Endodermal cell (in vitro differentiated cells): ENCODE data around the gene CDH23. TPM values are rescaled to one million over a fixed set of nuclear protein-coding genes. Genes with fewer than 3 reads are reported as not detected.

Experiments
- DNase-seq: peaks from one replicate; pipeline ENCODE4 v3.0.0-alpha.2; 2017
- H3K27ac ChIP-seq: 2 replicates; pipeline ENCODE4 v1.5.1; 2013; ENCODE audit warnings: mild to moderate bottlenecking, low read depth, low read length, moderate library complexity
- H3K27me3 ChIP-seq: 2 replicates; pipeline ENCODE4 v1.6.1; 2013; ENCODE audit warnings: mild to moderate bottlenecking, low read length, moderate library complexity; ENCODE audit not compliant: insufficient read depth, control insufficient read depth, poor library complexity, severe bottlenecking
- H3K36me3 ChIP-seq: 2 replicates; pipeline ENCODE4 v1.7.0; 2013; ENCODE audit warnings: mild to moderate bottlenecking, low read length, moderate library complexity; ENCODE audit not compliant: control insufficient read depth, insufficient read depth
- H3K4me1 ChIP-seq: one replicate; pipeline ENCODE4 v1.7.0; 2013; ENCODE audit warnings: low read length; ENCODE audit not compliant: control insufficient read depth, insufficient read depth
- H3K4me3 ChIP-seq: 2 replicates; pipeline ENCODE4 v1.5.1; 2013; ENCODE audit warnings: mild to moderate bottlenecking, low read length, moderate library complexity
- H3K9ac ChIP-seq: 2 replicates; pipeline ENCODE4 v1.6.1; 2013; ENCODE audit warnings: mild to moderate bottlenecking, low read length, moderate library complexity; ENCODE audit not compliant: poor library complexity, severe bottlenecking; ENCODE audit errors: extremely low read depth
- H3K9me3 ChIP-seq: 2 replicates; pipeline ENCODE4 v1.6.1; 2013; ENCODE audit warnings: mild to moderate bottlenecking, low read length, moderate library complexity; ENCODE audit not compliant: control insufficient read depth
- H3K27ac Mint-ChIP-seq: 2 replicates; pipeline ENCODE4 v1.8.0; 2020; ENCODE audit warnings: mixed read lengths
- H3K27me3 Mint-ChIP-seq: 2 replicates; pipeline ENCODE4 v1.8.0; 2021; ENCODE audit warnings: mild to moderate bottlenecking, mixed read lengths; ENCODE audit not compliant: insufficient read depth
- H3K36me3 Mint-ChIP-seq: 2 replicates; pipeline ENCODE4 v1.8.0; 2020; ENCODE audit warnings: low read depth, mixed read lengths
- H3K4me1 Mint-ChIP-seq: 2 replicates; pipeline ENCODE4 v1.8.0; 2020; ENCODE audit warnings: mixed read lengths
- H3K4me3 Mint-ChIP-seq: 2 replicates; pipeline ENCODE4 v1.8.0; 2020; ENCODE audit warnings: mild to moderate bottlenecking, moderate library complexity, mixed read lengths
- H3K9me3 Mint-ChIP-seq: 2 replicates; pipeline ENCODE4 v1.8.0; 2020; ENCODE audit warnings: mild to moderate bottlenecking, mixed read lengths
- WGBS, 2 experiments: methylation state at CpG; one replicate each; pipeline versions ENCODE4 v1.1.5 to v1.1.7; 2013; ENCODE audit warnings: missing lambda C conversion rate in 2 of 2, mixed read lengths in 1 of 2; ENCODE audit not compliant: insufficient coverage in 1 of 2, insufficient read length in 1 of 2; 5-methylcytosine and 5-hydroxymethylcytosine counted together
- total RNA-seq, 2 donors: library from RNA; stranded (reverse); fragmentation: NEBNext Ultra II Directional in 1 of 2; extraction: Animal tissue kit (Norgen Biotek cat#: 25700) in 1 of 2; gene quantifications; 2 replicates in 1 of 2; 3 replicates in 1 of 2; pipeline ENCODE4 v1.2.1, GENCODE V29; 2021
- TF ChIP-seq, protein P1 (sequence below): fragments of 200-600 bp; sonication (generic); conservative IDR thresholded peaks from 2 replicates; pipeline ENCODE4 v1.5.0; 2021; ENCODE audit warnings: antibody characterized with exemption, mild to moderate bottlenecking

CDH23 gene
- total RNA-seq, 2 donors from 2014 or later: 2.1 to 4.2 TPM

DNA sequence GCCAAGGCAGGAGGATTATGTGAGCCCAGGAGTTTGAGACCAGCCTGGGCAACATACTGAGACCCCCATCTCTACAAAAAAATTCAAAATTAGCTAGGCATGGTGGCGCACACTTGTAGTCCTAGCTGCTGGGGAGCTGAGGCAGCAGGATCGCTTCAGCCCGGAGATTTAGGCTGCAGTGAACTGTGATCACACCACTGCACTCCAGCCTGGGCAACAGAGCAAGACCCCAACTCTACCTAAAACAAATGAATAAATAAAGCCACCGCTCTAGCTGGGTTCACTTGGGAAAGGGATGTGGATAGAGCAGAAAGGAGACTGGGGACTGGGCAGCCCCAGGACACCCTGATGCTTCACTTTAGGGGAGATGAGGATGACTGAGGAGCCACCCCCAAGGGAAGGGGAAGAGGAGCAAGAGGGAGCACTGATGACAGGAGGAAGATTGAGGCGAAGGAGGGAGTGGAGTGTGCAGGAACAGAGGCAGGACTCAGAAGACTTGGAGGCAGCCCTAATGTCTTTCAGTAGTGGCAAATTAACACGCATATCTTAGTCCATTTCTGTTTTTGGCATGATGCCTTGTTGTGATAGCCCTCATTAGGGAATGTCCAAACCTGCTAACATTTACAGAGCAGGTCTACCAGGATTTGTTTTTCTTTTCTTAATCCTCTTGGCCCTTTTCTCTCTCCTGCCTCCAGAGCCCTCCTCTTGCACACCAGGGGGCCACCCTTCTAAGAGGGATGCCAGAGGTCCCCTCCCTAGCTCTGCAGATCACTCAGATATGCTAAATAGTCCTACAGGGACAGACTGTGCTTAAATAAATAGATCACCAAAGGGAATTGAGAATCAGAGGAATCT, 234.5 kb downstream of the CDH23 start:
- Histone ChIP-seq H3K4me3 (peak overlapping the region; percentile 47), H3K36me3 (no peaks in the 10 kb centered on the region), H3K4me1 (peaks cover 34% of the 10 kb centered on the region), H3K27me3 (no peaks in the 10 kb centered on the region), H3K27ac (no peak overlapping the region), H3K9ac (no peak overlapping the region), H3K9me3 (no peaks in the 10 kb centered on the region)
- Mint-ChIP-seq H3K9me3 (no peaks in the 10 kb centered on the region), H3K4me3 (peak overlapping the region; percentile 56), H3K4me1 (peaks cover 82% of the 10 kb centered on the region), H3K27me3 (peaks cover 11% of the 10 kb centered on the region), H3K27ac (no peak overlapping the region), H3K36me3 (no peaks in the 10 kb centered on the region)
- 66 to 76% methylated on average over 3 to 6 of the region's 6 CpGs for WGBS, 2 experiments
- peak; percentile 85 for DNase-seq
- TF ChIP-seq, protein P1, sequence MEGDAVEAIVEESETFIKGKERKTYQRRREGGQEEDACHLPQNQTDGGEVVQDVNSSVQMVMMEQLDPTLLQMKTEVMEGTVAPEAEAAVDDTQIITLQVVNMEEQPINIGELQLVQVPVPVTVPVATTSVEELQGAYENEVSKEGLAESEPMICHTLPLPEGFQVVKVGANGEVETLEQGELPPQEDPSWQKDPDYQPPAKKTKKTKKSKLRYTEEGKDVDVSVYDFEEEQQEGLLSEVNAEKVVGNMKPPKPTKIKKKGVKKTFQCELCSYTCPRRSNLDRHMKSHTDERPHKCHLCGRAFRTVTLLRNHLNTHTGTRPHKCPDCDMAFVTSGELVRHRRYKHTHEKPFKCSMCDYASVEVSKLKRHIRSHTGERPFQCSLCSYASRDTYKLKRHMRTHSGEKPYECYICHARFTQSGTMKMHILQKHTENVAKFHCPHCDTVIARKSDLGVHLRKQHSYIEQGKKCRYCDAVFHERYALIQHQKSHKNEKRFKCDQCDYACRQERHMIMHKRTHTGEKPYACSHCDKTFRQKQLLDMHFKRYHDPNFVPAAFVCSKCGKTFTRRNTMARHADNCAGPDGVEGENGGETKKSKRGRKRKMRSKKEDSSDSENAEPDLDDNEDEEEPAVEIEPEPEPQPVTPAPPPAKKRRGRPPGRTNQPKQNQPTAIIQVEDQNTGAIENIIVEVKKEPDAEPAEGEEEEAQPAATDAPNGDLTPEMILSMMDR: no peak

DNA sequence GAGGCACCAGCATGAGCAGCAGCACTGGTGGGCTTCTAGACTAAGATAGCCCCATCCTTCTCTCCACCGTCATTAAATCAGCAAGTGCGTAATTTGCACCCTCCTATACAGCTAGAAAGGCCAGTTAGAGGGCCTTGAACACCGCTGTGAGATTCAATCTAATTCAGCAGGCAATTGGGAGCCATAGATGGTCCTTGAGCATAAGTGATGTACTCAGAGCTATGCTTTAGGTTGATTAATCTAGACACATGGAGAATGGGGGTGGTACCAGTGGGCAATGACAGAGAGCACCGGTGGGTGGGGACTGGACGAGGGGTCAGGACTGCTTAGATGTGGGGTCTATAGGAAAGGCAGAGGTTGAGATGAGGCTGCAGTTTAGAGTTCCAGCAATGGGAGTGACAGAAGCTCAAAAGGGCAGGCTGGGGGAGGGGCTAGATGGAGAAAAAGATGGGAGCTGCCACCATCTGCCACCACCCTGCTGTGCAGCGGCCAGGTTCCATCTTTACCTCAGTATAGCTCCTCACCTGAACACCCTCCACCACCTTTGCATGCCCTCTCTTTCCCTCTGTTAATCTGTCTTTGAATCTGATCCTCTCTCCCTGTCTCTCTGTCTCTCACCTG, 235.6 kb downstream of the CDH23 start:
- no peaks in the 10 kb centered on the region for H3K9me3 Mint-ChIP-seq
- no peak overlapping the region for H3K9ac ChIP-seq
- peak overlapping the region; percentile 46 for H3K27ac Mint-ChIP-seq
- H3K9me3 ChIP-seq: no peaks in the 10 kb centered on the region
- H3K4me1 ChIP-seq: peaks cover 34% of the 10 kb centered on the region
- no peak overlapping the region for H3K27ac ChIP-seq
- no peaks in the 10 kb centered on the region for H3K27me3 ChIP-seq
- H3K27me3 Mint-ChIP-seq: peaks cover 15% of the 10 kb centered on the region
- H3K36me3 Mint-ChIP-seq: no peaks in the 10 kb centered on the region
- WGBS, 2 experiments: 60 to 68% methylated on average over 5 to 6 of the region's 6 CpGs
- peak overlapping the region; percentile 47 for H3K4me3 ChIP-seq
- H3K4me3 Mint-ChIP-seq: peak overlapping the region; percentile 56
- TF ChIP-seq, protein P1: no peak
- H3K4me1 Mint-ChIP-seq: peaks cover 88% of the 10 kb centered on the region
- DNase-seq: no peak
- no peaks in the 10 kb centered on the region for H3K36me3 ChIP-seq

DNA sequence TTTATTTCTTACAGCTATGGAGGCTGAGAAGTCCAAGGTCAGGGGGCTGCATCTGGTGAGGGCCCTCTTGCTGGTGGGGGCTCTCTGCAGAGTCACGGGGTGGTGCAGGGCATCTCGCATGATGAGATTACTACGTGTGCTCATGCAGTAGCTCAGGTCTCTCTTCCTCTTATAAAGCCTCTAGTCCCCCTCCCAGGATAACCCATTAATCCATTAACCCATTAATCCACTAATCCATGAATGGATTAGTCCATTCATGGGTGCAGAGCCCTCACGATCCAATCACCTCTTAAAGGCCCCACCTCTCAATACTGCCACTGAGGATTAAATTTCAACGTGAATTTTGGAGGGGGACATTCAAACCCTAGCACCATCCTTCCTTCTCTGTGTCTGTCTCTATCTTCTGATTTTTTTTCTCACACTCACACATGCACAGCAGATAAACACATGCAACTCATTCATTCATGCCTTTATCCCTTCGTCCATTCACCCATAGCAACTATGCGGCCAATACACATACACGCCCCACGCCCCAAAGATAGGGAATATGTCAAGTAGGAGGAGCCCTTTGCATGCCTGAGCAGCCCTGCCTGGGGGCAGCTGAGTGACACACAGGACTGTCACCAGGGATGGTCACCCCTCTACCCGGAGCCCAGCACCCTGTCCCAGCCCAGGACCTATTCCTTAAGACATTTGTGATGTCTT, 236.3 kb downstream of the CDH23 start:
- TF ChIP-seq, protein P1: no peak
- H3K27ac Mint-ChIP-seq: peak overlapping the region; percentile 13
- H3K36me3 Mint-ChIP-seq: no peaks in the 10 kb centered on the region
- no peak for DNase-seq
- Histone ChIP-seq H3K4me1 (peaks cover 38% of the 10 kb centered on the region), H3K9ac (no peak overlapping the region), H3K4me3 (peak overlapping the region; percentile 47), H3K36me3 (no peaks in the 10 kb centered on the region), H3K27me3 (no peaks in the 10 kb centered on the region), H3K27ac (no peak overlapping the region), H3K9me3 (no peaks in the 10 kb centered on the region)
- H3K4me1 Mint-ChIP-seq: peaks cover 84% of the 10 kb centered on the region
- peak overlapping the region; percentile 56 for H3K4me3 Mint-ChIP-seq
- peaks cover 15% of the 10 kb centered on the region for H3K27me3 Mint-ChIP-seq
- H3K9me3 Mint-ChIP-seq: no peaks in the 10 kb centered on the region
- 71 to 78% methylated on average over 8 to 10 of the region's 10 CpGs for WGBS, 2 experiments
